HepG2 (cell line): ENCODE results near the gene ETFB.

Experiments used
- BRCA1 ChIP-seq: sonication (generic); formaldehyde crosslinking; IDR thresholded peaks from 2 replicates; pipeline ENCODE4 v1.4.0; 2020; ENCODE audit warnings: missing genetic modification reagents
- ETV6 ChIP-seq: sonication (generic); formaldehyde crosslinking; conservative IDR thresholded peaks from 2 replicates; pipeline ENCODE4 v1.4.0; 2020; ENCODE audit warnings: missing genetic modification reagents
- MLLT10 ChIP-seq: sonication (generic); formaldehyde crosslinking; IDR thresholded peaks from 2 replicates; pipeline ENCODE4 v1.4.0; 2020; ENCODE audit warnings: missing genetic modification reagents
- NFKB2 ChIP-seq: sonication (generic); formaldehyde crosslinking; IDR thresholded peaks from 2 replicates; pipeline ENCODE4 v1.4.0; 2020; ENCODE audit warnings: missing genetic modification reagents, borderline replicate concordance
- RXRB ChIP-seq: IDR thresholded peaks from 2 replicates; pipeline ENCODE4 v1.6.1; 2016; ENCODE audit warnings: borderline replicate concordance, missing genetic modification reagents, missing compliant biosample characterization
- ZNF549 ChIP-seq: sonication (generic); formaldehyde crosslinking; IDR thresholded peaks from 2 replicates; pipeline ENCODE4 v1.5.0; 2020; ENCODE audit warnings: missing genetic modification reagents
- ZNF557 ChIP-seq: sonication (generic); formaldehyde crosslinking; IDR thresholded peaks from 2 replicates; pipeline ENCODE4 v1.4.0; 2020; ENCODE audit warnings: missing genetic modification reagents
- TF ChIP-seq, protein P1 (sequence below): sonication (generic); formaldehyde crosslinking; IDR thresholded peaks from 2 replicates; pipeline ENCODE4 v1.5.0; 2020; ENCODE audit warnings: mild to moderate bottlenecking, missing genetic modification reagents, moderate library complexity
- TF ChIP-seq, protein P2 (sequence below): IDR thresholded peaks from 2 replicates; pipeline ENCODE4 v1.6.1; 2012; ENCODE audit warnings: inconsistent platforms

DNA sequence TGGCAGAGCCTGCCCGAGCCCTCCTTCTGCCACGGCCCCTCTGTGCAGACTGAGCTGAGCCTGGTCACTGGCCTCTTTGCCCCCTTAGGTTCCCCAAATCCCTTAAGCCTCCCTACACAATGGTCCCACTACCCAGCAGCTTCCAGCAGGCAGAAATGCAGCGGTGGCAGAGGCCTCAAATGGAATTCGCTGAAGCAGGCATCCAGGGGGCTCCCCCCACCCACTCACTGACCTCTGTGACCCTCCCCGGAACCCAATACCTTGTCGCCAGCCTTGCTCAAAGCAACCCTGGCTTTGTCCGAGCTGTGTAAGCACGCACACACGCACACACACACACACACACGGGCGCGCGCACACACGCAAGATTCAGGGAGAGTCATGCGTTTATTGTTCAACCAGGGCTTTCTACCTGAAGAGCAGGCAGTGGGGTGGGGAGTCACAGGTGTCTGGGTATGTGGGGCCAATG lies 21.8 kb upstream of the ETFB start, which contains the start of gene LIM2:
- TF ChIP-seq ZNF557 (CRISPR knock-in tag) (no peak), BRCA1 (no peak), NFKB2 (CRISPR knock-in tag) (no peak), MLLT10 (CRISPR knock-in tag) (no peak), ZNF549 (CRISPR knock-in tag) (no peak), RXRB (0 out of 2 replicates have a peak, but pooled peaks have one; percentile 14), ETV6 (CRISPR knock-in tag) (no peak)
- TF ChIP-seq, protein P1, sequence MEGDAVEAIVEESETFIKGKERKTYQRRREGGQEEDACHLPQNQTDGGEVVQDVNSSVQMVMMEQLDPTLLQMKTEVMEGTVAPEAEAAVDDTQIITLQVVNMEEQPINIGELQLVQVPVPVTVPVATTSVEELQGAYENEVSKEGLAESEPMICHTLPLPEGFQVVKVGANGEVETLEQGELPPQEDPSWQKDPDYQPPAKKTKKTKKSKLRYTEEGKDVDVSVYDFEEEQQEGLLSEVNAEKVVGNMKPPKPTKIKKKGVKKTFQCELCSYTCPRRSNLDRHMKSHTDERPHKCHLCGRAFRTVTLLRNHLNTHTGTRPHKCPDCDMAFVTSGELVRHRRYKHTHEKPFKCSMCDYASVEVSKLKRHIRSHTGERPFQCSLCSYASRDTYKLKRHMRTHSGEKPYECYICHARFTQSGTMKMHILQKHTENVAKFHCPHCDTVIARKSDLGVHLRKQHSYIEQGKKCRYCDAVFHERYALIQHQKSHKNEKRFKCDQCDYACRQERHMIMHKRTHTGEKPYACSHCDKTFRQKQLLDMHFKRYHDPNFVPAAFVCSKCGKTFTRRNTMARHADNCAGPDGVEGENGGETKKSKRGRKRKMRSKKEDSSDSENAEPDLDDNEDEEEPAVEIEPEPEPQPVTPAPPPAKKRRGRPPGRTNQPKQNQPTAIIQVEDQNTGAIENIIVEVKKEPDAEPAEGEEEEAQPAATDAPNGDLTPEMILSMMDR (CRISPR knock-in tag), result peak; percentile 14; the same call in 1 of the 2 replicates
- TF ChIP-seq, protein P2, sequence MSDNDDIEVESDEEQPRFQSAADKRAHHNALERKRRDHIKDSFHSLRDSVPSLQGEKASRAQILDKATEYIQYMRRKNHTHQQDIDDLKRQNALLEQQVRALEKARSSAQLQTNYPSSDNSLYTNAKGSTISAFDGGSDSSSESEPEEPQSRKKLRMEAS, result 0 out of 2 replicates have a peak, but pooled peaks have one; percentile 27
